Neural crest cell (in vitro differentiated cells): ENCODE data around the gene PTHLH. TPM values are rescaled to one million over a fixed set of nuclear protein-coding genes. Genes with fewer than 3 reads are reported as not detected.

Experiments used
- DNase-seq: peaks from one replicate; pipeline ENCODE4 v3.0.0; 2021; ENCODE audit warnings: low read depth, mixed read lengths, low spot score
- H3K27ac Mint-ChIP-seq: one replicate; pipeline ENCODE4 v1.8.0; 2021; ENCODE audit warnings: mild to moderate bottlenecking, mixed read lengths; ENCODE audit not compliant: unreplicated experiment
- H3K27me3 Mint-ChIP-seq: 2 replicates; pipeline ENCODE4 v1.8.0; 2021; ENCODE audit warnings: low read depth, mild to moderate bottlenecking, mixed read lengths
- H3K36me3 Mint-ChIP-seq: 2 replicates; pipeline ENCODE4 v1.8.0; 2021; ENCODE audit warnings: low read depth, mild to moderate bottlenecking, mixed read lengths
- H3K4me1 Mint-ChIP-seq: 2 replicates; pipeline ENCODE4 v1.8.0; 2021; ENCODE audit warnings: mixed read lengths
- H3K4me3 Mint-ChIP-seq: one replicate; pipeline ENCODE4 v1.8.0; 2021; ENCODE audit warnings: mild to moderate bottlenecking, mixed read lengths
- H3K9me3 Mint-ChIP-seq: 2 replicates; pipeline ENCODE4 v1.8.0; 2021; ENCODE audit warnings: mixed read lengths
- CTCF ChIP-seq: fragments of 200-600 bp; sonication (generic); conservative IDR thresholded peaks from 2 replicates; pipeline ENCODE4 v1.5.0; 2021; ENCODE audit warnings: antibody characterized with exemption, mild to moderate bottlenecking
- total RNA-seq: library from RNA; stranded (reverse); gene quantifications from 2 replicates; pipeline ENCODE4 v1.2.1, GENCODE V29; 2021

Gene PTHLH
- total RNA-seq, 1 donor from 2014 or later, result 0.56 TPM

DNA sequence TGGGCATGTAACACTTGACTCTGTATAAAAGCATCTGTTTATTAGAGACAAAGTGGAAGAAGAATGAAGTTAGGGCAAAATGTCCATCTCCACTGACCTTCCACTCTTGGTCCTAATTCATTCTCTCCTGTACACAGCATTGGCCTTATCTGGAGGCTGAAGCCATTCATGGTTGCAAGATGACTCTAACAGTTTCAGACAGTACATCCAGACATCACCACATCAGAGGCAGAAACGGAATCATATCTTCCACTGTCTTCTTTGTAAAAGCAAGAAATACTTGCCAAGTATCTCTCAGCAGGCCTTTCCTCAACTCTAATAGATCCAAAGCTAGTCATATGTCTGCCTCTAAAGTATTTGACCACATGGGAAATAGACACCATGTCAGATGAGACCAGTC is 41.1 kb downstream of the PTHLH start:
- H3K27me3 Mint-ChIP-seq, result peaks cover 2% of the 10 kb centered on the region
- H3K9me3 Mint-ChIP-seq, result no peaks in the 10 kb centered on the region
- no peaks in the 10 kb centered on the region for H3K36me3 Mint-ChIP-seq
- H3K4me3 Mint-ChIP-seq, result no peak overlapping the region
- no peak overlapping the region for H3K27ac Mint-ChIP-seq
- no peaks in the 10 kb centered on the region for H3K4me1 Mint-ChIP-seq
- TF ChIP-seq CTCF, result no peak
- no peak for DNase-seq

- H3K9me3 Mint-ChIP-seq, result no peaks in the 10 kb centered on the region
- H3K4me1 Mint-ChIP-seq, result no peaks in the 10 kb centered on the region
- no peak overlapping the region for H3K27ac Mint-ChIP-seq
- peaks cover 2% of the 10 kb centered on the region for H3K27me3 Mint-ChIP-seq
- H3K4me3 Mint-ChIP-seq, result no peak overlapping the region
- no peak for TF ChIP-seq CTCF
- no peak for DNase-seq
- H3K36me3 Mint-ChIP-seq, result no peaks in the 10 kb centered on the region
Observed at GRCh38 chr12:27927347-27927746, 45.2 kb downstream of the PTHLH start.

DNA sequence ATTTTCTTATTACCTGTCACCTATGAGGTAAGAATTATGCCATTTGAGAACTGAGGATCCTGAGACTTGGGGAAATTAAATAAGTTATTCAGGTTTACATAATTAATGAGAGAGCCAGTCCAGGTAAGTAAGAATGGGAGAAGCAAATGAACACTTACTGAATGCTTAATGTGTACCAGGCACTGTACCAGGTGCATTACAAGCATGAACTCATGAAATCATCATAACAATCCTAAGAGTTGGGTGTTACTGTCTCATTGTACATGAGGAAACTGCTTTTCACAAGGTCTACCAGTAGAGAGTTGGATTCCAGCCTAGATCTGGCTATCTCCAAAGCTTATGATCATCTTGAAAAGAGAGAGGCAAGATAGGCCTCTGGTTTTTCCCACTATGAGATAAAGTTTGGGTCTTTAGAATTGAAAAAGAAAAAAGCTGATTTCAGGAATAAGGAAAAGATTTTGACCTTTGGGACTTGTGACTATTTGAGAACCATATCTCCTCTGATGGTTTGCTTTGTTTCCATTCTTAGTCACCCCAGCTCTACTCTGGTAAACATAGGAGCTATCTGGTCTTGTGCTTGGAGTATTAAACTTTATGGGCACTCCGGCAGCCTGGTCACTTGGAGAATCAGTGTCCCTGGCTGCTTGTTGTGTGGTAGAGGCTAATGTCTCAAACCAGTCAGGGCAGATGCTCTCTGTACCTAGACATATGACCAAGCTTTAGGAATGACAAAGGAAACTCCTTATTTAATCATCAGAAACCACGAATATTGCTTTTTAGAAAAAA is 48.0 kb downstream of the PTHLH start:
- no peaks in the 10 kb centered on the region for H3K36me3 Mint-ChIP-seq
- peaks cover 2% of the 10 kb centered on the region for H3K27me3 Mint-ChIP-seq
- H3K9me3 Mint-ChIP-seq, result no peaks in the 10 kb centered on the region
- no peak overlapping the region for H3K4me3 Mint-ChIP-seq
- H3K27ac Mint-ChIP-seq, result no peak overlapping the region
- peaks cover 10% of the 10 kb centered on the region for H3K4me1 Mint-ChIP-seq
- no peak for TF ChIP-seq CTCF
- no peak for DNase-seq

DNA sequence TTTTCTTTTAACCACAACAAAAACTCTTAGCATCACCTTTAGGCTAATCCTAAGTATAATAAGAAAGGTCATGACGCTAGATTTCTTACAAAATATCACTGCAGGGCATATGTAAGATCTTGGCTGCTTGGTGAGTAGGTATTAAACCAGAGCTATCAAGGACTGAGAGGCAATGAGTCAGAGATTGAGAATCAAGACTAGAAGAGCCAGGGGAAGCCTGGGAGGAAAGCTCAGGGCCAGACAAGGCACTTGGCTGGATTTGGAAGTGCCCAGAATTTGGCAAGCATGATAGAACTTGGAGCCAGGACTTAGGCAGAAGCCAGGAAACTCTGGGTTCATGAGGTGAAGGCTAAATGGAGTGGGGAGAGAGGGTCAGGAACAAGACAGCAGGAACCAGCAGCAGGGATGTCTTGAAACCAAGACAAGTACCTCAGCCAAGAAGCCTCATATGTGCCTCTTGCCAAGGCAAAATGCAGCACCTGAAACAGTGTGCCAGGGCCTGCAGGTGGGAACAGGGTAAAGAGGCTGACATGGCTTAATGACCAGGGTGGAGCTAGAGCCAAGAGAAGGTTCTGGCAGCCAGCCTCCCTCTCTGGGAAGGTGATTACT is 49.9 kb downstream of the PTHLH start:
- TF ChIP-seq CTCF, result no peak
- H3K4me3 Mint-ChIP-seq, result no peak overlapping the region
- no peaks in the 10 kb centered on the region for H3K27me3 Mint-ChIP-seq
- no peaks in the 10 kb centered on the region for H3K36me3 Mint-ChIP-seq
- no peaks in the 10 kb centered on the region for H3K9me3 Mint-ChIP-seq
- no peak for DNase-seq
- no peak overlapping the region for H3K27ac Mint-ChIP-seq
- peaks cover 14% of the 10 kb centered on the region for H3K4me1 Mint-ChIP-seq

DNA sequence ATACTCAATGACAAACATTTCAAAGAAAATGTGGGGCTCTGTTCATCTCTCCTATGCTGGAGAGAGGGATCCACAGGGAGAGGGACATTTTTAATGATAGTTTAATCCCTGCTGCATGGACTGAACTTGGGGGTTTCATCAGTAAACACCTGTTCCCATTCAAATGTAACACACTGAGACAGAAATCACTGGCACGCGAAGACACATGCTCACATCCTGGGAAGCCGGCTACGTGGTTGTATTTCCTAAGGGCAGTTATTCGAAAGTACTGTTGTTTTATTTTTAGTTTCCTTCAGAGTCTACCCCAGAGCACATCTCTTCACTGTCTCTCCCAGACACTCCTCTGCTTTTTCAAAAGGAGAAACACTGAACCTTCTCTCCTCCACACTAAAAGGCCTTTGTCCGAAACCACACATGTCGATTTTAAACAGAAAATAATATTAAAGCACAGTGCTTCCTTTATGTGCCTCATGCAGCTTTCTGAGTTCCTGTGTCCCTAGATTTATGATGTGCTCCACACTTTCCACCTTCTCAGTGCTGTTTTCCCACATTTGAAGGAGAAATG is 52.8 kb downstream of the PTHLH start:
- no peaks in the 10 kb centered on the region for H3K36me3 Mint-ChIP-seq
- H3K4me1 Mint-ChIP-seq, result peaks cover 14% of the 10 kb centered on the region
- TF ChIP-seq CTCF, result no peak
- H3K4me3 Mint-ChIP-seq, result no peak overlapping the region
- no peaks in the 10 kb centered on the region for H3K9me3 Mint-ChIP-seq
- H3K27me3 Mint-ChIP-seq, result no peaks in the 10 kb centered on the region
- H3K27ac Mint-ChIP-seq, result peak overlapping the region; percentile 45
- no peak for DNase-seq
